Progenitor cell of endocrine pancreas (in vitro differentiated cells): ENCODE results near the gene MAML3. TPM values are rescaled to one million over a fixed set of nuclear protein-coding genes. Genes with fewer than 3 reads are reported as not detected.

Experiments
- DNase-seq: peaks from one replicate; pipeline ENCODE4 v3.0.0; 2021; ENCODE audit warnings: low spot score; ENCODE audit not compliant: unreplicated experiment
- H3K27ac Mint-ChIP-seq: 2 replicates; pipeline ENCODE4 v1.8.0; 2021; ENCODE audit warnings: mild to moderate bottlenecking, moderate library complexity, mixed read lengths
- H3K27me3 Mint-ChIP-seq: 2 replicates; pipeline ENCODE4 v1.8.0; 2021; ENCODE audit warnings: mixed read lengths
- H3K36me3 Mint-ChIP-seq: 2 replicates; pipeline ENCODE4 v1.8.0; 2022; ENCODE audit warnings: mixed read lengths; ENCODE audit not compliant: insufficient read depth
- H3K4me1 Mint-ChIP-seq: 2 replicates; pipeline ENCODE4 v1.8.0; 2021; ENCODE audit warnings: low read depth, mixed read lengths
- H3K4me3 Mint-ChIP-seq: 2 replicates; pipeline ENCODE4 v1.8.0; 2021; ENCODE audit warnings: low read depth, mild to moderate bottlenecking, moderate library complexity, mixed read lengths
- H3K9me3 Mint-ChIP-seq: 2 replicates; pipeline ENCODE4 v1.8.0; 2021; ENCODE audit warnings: low read depth, mixed read lengths
- total RNA-seq: library from RNA; stranded (reverse); gene quantifications from 2 replicates; pipeline ENCODE4 v1.2.1, GENCODE V29; 2021
- TF ChIP-seq, protein P1 (sequence below): fragments of 200-600 bp; sonication (generic); IDR thresholded peaks from one replicate; pipeline ENCODE4 v1.5.0; 2021; ENCODE audit warnings: antibody characterized with exemption, mild to moderate bottlenecking; ENCODE audit not compliant: unreplicated experiment

MAML3 gene
- total RNA-seq, 1 donor from 2014 or later = 48.5 TPM

DNA sequence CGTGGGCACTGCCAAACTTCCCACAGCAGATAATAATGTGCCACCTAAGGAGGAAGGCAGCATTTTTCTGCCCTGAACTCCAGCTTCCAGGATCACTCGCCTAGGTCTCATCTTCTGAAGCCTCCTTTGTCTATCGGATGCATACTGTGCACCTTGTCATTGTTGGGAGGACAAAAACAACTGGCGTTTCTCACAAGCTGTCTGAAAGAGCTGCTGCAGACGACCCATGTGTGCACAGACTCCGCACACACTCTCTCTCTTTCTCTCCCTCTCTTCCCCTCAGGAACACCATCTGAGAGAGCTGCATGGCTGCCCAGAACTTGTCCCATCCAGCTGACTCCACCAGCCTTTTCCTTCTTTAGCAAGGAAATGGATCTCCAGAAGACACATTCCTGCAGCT lies 83.0 kb downstream of the MAML3 start:
- Mint-ChIP-seq H3K4me3 (no peak overlapping the region), H3K36me3 (no peaks in the 10 kb centered on the region), H3K27ac (peak overlapping the region; percentile 86), H3K4me1 (peaks cover 28% of the 10 kb centered on the region), H3K9me3 (no peaks in the 10 kb centered on the region), H3K27me3 (no peaks in the 10 kb centered on the region)
- no peak for DNase-seq
- TF ChIP-seq, protein P1, sequence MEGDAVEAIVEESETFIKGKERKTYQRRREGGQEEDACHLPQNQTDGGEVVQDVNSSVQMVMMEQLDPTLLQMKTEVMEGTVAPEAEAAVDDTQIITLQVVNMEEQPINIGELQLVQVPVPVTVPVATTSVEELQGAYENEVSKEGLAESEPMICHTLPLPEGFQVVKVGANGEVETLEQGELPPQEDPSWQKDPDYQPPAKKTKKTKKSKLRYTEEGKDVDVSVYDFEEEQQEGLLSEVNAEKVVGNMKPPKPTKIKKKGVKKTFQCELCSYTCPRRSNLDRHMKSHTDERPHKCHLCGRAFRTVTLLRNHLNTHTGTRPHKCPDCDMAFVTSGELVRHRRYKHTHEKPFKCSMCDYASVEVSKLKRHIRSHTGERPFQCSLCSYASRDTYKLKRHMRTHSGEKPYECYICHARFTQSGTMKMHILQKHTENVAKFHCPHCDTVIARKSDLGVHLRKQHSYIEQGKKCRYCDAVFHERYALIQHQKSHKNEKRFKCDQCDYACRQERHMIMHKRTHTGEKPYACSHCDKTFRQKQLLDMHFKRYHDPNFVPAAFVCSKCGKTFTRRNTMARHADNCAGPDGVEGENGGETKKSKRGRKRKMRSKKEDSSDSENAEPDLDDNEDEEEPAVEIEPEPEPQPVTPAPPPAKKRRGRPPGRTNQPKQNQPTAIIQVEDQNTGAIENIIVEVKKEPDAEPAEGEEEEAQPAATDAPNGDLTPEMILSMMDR = no peak

DNA sequence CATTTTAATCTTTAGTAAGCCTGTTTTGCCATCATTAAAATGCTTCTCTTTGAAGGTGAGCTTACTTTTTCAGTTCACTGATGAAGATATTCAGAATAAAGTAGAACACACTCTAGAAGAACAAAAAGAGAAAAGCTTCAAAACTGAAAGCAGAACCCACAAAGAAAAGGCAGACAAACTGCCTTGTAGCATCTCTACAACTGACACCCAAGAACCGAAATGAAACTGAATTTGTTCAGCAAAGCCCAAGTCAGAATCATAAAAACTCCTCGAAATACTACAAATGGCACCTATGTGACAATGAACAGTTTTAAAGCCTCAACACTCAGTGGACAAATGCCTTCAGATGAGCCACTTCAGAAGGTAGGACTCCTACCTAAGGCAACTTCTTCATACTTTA lies 83.6 kb downstream of the MAML3 start:
- H3K4me1 Mint-ChIP-seq = peaks cover 32% of the 10 kb centered on the region
- no peaks in the 10 kb centered on the region for H3K27me3 Mint-ChIP-seq
- H3K4me3 Mint-ChIP-seq = no peak overlapping the region
- H3K36me3 Mint-ChIP-seq = no peaks in the 10 kb centered on the region
- DNase-seq = no peak
- no peaks in the 10 kb centered on the region for H3K9me3 Mint-ChIP-seq
- TF ChIP-seq, protein P1 = no peak
- H3K27ac Mint-ChIP-seq = no peak overlapping the region

DNA sequence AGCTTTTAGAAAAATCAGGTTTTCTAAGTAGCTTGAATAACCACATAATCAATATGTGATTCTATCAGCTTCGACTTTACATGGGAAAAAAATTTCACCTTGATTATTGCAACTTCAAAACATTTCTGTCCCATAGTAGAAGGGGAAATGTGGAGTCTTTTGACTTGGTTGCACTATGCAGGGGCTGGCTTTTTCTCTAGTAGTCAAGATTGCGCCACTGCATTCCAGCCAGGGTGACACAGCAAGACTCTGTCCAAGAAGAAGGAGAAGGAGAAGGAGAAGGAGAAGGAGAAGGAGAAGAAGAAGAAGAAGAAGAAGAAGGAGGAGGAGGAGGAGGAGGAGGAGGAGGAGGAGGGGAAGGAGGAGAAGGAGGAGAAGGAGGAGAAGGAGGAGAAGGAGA lies 84.9 kb downstream of the MAML3 start:
- Mint-ChIP-seq H3K36me3 (no peaks in the 10 kb centered on the region), H3K4me1 (peaks cover 37% of the 10 kb centered on the region), H3K27ac (no peak overlapping the region), H3K9me3 (no peaks in the 10 kb centered on the region), H3K27me3 (no peaks in the 10 kb centered on the region), H3K4me3 (no peak overlapping the region)
- TF ChIP-seq, protein P1 = no peak
- DNase-seq = no peak

DNA sequence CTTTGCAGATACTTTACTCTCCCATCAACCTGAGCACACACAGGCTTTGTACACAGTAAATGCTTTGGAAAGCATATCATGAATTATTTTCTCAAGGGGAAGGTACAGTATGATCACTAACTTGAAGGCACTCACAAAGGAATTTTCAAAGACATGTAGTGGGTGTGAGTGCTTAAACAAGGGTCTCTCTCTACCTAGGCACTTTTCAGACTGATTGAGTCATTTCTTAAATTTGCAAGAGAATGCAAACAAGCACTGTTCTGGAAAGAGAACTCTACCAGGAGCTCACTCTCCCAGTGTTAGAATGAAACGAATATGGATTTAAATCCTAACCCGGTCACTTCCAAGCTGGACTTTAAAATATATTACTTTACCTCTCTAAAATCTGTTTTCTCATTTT lies 85.7 kb downstream of the MAML3 start:
- TF ChIP-seq, protein P1 = no peak
- DNase-seq = no peak
- no peaks in the 10 kb centered on the region for H3K27me3 Mint-ChIP-seq
- no peaks in the 10 kb centered on the region for H3K9me3 Mint-ChIP-seq
- no peak overlapping the region for H3K27ac Mint-ChIP-seq
- peaks cover 37% of the 10 kb centered on the region for H3K4me1 Mint-ChIP-seq
- H3K4me3 Mint-ChIP-seq = no peak overlapping the region
- H3K36me3 Mint-ChIP-seq = no peaks in the 10 kb centered on the region

DNA sequence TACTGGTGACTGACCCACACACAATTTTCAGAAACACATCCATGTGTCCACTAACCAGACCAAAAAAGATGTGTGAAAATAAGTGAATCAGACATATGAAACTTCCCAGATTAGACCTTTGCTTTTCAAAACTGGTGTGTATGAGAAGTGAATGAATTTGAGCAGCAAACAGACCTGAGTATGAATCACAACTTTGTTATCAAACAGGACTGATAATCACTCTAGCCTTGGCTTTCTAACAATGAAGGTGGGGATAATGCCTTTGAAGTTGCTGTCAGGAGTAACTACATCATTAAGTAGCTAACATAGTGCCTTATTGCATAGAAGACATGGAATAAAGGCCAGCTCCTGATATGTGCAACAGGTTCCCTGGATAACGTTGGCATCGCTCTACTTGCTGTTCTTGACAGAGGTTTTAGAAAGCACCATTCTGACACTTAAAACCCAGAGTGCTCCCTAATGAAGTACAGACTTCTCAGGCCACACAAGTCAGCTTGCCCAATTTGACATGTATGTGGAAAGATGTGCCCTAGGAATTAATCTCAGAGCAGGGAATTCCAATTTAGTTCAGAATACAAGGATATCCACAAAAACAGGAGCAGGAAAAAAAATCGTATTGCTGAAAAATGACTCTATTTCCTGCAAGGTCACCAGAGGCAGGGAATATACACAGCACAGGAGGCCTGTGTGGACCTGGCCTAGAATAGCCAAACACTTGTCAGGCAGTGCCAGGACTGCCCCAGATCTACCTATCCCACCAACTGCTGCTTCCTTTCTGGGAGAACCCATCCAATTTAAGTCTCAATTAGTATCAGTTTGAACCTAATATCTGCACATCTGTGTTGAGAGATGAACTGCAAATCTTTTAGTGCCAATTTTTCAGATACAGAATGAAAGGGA lies 87.7 kb downstream of the MAML3 start:
- Mint-ChIP-seq H3K27ac (no peak overlapping the region), H3K36me3 (no peaks in the 10 kb centered on the region), H3K4me3 (no peak overlapping the region), H3K9me3 (no peaks in the 10 kb centered on the region), H3K27me3 (no peaks in the 10 kb centered on the region), H3K4me1 (peaks cover 39% of the 10 kb centered on the region)
- TF ChIP-seq, protein P1 = no peak
- no peak for DNase-seq
